Measurements from ENCODE around the gene LCORL.
A peak's percentile ranks its signal among the peaks of the same experiment; 100 is the strongest.
"Not testable (repeated sequence)": the region's sequence is repeated elsewhere in the genome, so short reads cannot be mapped to it uniquely, and the experiment has no call there.

LCORL gene

DNA sequence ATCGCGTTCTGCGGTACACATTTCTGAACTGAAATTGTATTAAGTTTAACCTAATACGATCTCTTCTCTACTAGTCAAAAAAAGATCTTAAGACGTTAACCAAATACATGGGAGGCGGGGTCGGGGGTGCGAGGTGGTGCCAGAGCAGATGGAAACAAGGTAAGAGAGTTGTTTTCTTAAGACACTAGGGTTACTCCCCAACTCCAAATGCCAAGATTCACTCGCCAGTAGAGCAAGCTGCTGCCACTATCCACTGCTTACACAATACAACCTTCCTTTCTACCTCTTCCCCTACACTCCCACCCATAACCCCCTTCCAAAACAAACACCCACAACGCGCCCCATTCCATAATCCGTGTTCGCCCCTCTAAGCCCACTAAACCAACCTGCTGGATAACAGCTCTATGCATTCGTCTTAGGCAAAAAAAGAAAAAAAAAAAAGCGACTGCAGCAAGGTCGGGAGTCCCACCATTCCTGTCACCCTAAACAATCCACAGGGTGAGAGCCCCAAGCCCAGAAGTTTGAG lies 1.3 kb downstream of the LCORL start:
- DNase-seq = peak in 6 of 51 donors; percentile 1 to 46 (median 14)

- DNase-seq = no peak
Measured at GRCh38 chr4:18014269-18014668, 7.3 kb downstream of the LCORL start.

DNA sequence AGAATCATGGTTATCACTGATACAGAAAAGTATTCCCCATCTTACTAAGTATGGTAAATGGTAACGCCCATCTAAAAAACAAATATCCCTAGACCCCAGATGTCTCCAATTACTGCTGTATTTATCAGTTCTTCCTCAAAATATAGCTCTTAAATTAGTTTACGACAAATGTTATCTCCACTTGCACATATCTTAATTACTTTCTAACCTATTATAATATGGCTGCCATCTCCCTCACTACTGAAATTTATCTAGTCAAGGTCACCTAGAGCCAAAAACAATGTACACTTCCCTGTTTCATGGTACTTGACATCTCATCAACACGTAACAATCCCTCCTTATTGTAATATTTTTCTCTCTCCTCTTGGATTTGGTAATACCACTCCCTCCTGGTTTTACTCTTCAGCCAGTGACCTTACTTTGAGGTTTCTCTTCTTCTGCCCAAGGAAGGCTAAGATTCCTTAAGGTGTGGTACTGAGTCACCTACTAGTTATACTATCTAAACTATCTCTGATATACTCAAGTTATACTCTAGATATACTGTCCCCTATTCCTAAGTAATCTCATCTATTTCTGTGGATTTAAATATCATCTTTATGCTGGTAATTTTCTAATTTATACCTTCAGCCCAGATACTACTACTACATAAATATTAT lies 8.6 kb downstream of the LCORL start:
- no peak for DNase-seq

GRCh38 chr4:18012134-18012806 lies 9.3 kb downstream of the LCORL start:
- DNase-seq = no peak

DNA sequence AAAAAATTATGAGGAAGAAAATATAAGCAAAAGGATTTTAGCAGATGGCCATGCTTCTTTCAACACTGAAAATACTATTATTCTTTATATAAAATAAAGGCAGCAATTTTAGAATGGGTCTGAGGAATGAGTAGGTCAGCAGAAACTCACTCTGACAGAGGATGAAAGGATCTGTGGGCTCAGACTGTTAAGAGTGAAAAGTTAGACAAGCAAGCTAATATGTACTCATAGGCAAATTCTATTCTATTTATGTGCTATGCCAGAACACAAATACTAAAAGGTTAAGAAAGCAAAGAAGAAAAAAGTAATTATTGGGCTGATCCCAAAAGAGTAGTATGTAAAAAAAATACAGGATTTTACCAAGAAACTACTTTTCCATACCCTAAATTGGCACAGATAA lies 13.9 kb downstream of the LCORL start:
- DNase-seq = no peak

DNA sequence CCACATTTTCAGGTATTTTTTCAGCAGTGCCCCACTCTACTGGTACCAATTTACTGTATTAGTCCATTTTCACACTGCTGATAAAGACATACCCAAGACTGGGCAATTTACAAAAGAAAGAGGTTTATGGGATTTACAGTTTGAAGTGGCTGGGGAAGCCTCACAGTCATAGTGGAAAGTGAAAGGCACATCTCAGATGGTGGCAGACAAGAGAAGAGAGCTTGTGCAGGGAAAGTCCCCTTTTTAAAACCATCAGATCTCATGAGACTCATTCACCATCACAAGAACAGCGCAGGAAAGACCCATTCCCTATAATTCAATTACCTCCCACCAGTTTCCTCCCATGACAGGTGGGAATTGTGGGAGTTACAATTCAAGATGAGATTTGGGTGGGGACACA lies 15.1 kb downstream of the LCORL start:
- DNase-seq = not testable (repeated sequence)

DNA sequence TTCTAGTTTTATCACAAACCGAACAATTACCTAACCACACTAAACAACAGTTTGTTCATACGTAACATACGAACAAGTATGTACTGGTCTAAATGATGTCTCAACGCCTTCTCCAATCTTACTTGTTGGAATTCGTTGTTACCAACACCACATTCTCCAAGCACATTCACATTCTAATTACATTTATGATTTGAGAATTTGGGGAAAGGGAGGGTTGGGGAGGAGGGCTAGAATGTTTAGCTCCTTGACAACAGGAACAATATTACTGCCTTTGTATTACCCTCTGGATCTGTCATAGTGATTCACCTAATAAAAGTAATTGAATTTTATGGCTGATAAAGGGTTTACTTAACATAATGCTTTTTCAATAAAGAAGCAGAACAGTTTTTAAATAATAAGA lies 24.4 kb downstream of the LCORL start:
- DNase-seq = peak in 1 of 51 donors; percentile 3

- DNase-seq = no peak
Measured at GRCh38 chr4:17995165-17995564, 26.4 kb downstream of the LCORL start.

DNA sequence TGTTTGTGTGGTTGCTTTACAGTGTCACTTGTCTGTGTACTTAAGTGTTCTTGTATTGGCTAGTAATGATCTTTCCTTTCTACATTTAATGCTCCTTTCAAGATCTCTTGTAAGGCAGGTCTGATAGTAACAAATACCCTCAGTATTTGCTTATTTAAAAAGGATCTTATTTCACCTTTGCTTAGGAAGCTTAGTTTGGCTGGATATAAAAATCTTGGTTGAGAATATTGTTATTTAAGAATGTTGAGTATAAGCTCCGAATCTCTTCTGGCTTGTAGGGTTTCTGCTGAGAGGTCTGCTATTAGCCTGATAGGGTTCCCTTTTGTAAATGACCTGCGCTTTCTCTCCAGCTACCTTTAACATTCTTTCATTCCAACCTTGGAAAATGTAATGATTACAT lies 35.7 kb downstream of the LCORL start:
- DNase-seq = no peak

- DNase-seq = no peak
Measured at GRCh38 chr4:17981063-17981462, 40.5 kb downstream of the LCORL start.

- no peak for DNase-seq
Measured at GRCh38 chr4:17968721-17969120, 52.8 kb downstream of the LCORL start.

- DNase-seq = no peak
Measured at GRCh38 chr4:17967078-17967477, 54.5 kb downstream of the LCORL start.

DNA sequence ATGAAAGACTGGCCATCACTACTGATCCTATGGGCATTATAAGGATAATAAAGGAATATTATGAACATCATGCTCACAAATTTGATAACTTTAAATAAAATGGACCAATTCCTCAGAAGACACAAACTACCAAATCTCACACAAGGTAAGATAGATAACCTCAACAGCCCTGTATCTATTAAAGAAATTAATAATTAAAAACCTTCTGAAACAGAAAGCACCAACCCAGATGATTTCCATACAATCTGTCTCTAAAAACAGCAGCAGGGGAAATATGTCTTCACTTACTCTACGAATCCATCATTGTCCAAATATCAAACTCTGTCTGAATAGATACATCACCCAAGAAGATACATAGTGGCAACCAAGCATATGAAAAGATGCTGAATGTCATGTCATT lies 55.2 kb downstream of the LCORL start:
- no peak for DNase-seq

- no peak for DNase-seq
Measured at GRCh38 chr4:17964576-17964975, 57.0 kb downstream of the LCORL start.

DNA sequence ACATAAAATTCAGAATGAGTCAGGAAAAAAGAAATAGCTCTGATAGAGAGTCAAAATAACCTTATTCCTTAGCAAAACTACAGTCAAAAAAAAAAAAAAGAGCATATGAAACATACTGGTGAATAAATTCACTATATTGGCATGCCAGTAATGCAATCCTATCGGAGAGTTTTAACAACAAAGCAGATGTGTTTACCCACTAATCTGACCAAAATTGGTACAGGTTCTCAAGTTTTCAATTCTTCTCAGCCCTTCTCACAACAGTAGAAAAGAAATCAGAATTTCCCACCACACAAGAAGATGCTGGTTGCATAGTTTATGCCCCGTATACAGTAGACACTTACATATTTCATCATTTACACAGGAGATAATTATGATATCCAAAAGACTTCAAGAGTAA lies 59.4 kb downstream of the LCORL start:
- no peak for DNase-seq

- no peak for DNase-seq
Measured at GRCh38 chr4:17961249-17961648, 60.3 kb downstream of the LCORL start.

DNA sequence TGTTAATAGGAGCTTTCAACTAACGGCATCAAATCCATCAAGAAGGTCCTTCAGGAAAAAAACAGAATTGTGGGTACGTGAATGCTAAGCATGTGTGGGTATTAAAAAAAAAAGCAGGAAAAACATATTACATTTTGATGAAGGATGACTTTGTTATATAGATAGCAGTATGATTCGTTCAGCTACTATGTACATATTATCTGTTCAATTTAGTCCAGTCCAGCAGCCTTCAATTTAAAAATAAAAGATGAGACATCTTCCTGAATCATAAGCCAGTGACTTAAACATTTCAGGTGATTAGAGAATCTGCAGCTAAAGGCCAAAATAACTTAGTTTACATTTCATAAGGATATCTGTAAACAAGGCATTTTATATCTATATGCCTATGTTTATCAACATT lies 63.4 kb downstream of the LCORL start:
- DNase-seq = no peak

DNA sequence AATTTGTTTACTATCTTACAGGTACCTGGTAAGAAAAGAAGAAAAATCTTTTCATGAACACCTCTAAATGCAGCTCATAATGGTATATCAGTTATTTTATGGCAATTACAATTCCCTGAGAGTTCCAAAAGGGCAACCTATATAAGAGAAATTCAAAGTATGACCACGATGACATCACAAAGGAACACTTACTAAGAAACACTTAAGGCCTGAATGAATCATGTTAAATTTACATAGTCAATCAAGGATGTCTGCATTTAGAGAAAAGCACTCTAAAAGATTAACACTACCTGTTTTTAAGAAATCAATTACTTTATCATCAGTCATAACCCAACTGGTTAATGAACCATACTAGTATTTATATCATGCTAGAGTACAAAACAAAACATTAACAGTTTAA lies 63.9 kb downstream of the LCORL start:
- no peak for DNase-seq

- no peak for DNase-seq
Measured at GRCh38 chr4:17956245-17956644, 65.3 kb downstream of the LCORL start.

GRCh38 chr4:17945303-17945702 lies 76.3 kb downstream of the LCORL start:
- no peak for DNase-seq

- no peak for DNase-seq
Measured at GRCh38 chr4:17941731-17942130, 79.8 kb downstream of the LCORL start.

GRCh38 chr4:17939054-17939453 lies 82.5 kb downstream of the LCORL start:
- DNase-seq = no peak

DNA sequence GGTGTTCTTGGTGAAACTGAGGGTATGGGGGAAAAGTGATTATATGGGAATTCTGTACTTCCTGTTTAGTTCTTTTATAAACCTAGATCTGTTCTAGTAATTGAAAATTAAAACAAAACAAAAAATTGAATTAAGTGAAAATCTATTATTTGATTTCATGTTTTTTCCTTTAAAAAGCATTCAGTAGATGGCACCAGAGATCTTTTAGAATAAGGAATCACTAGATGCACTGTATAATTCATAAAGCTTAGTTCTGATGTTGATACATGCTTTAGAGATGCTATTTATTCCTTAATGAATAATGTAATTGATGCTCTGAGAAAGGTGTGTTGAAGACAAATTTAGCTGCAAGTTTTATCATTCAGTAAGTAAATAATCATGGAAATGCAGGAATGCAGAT lies 87.3 kb downstream of the LCORL start:
- DNase-seq = no peak

Data from hypothalamus (tissue), 51 donors.